Calu3 (cell line): Measurements from ENCODE around the gene SAMD4A. TPM values are rescaled to one million over a fixed set of nuclear protein-coding genes. Genes with fewer than 3 reads are reported as not detected.

ENCODE experiments used
- BruUV-seq: library from RNA; stranded (reverse); fragments of 400-500 nt; replicated peaks from 2 replicates; lab custom pipeline; 2021; lab: Mats Ljungman, UMichigan
- CTCF ChIA-PET: fragments of 300-600 bp; sonication (Branson Sonifier 250); formaldehyde crosslinking; loops from one replicate; lab custom pipeline; 2022; ENCODE audit warnings: antibody characterized with exemption; lab: Charles Lee
- DNase-seq: peaks from one replicate; pipeline ENCODE4 v3.0.0; 2022
- H3K27ac Mint-ChIP-seq: one replicate; pipeline ENCODE4 v1.8.0; 2022; ENCODE audit warnings: mixed read lengths; ENCODE audit not compliant: unreplicated experiment
- H3K27me3 Mint-ChIP-seq: one replicate; pipeline ENCODE4 v1.8.0; 2022; ENCODE audit warnings: mixed read lengths; ENCODE audit not compliant: unreplicated experiment
- H3K36me3 Mint-ChIP-seq: one replicate; pipeline ENCODE4 v1.8.0; 2022; ENCODE audit warnings: mild to moderate bottlenecking, moderate library complexity, mixed read lengths; ENCODE audit not compliant: insufficient read depth, unreplicated experiment
- H3K4me1 Mint-ChIP-seq: one replicate; pipeline ENCODE4 v1.8.0; 2022; ENCODE audit warnings: mild to moderate bottlenecking, low read depth, mixed read lengths; ENCODE audit not compliant: unreplicated experiment
- H3K4me3 Mint-ChIP-seq: one replicate; pipeline ENCODE4 v1.8.0; 2022; ENCODE audit warnings: mild to moderate bottlenecking, low read depth, moderate library complexity, mixed read lengths; ENCODE audit not compliant: unreplicated experiment
- H3K9me3 Mint-ChIP-seq: one replicate; pipeline ENCODE4 v1.8.0; 2022; ENCODE audit warnings: low read depth, mixed read lengths; ENCODE audit not compliant: unreplicated experiment
- intact Hi-C: fragments of 100-400 bp; cut with micrococcal nuclease; formaldehyde crosslinking; loops from one replicate; pipeline ENCODE4 v1.10.0; 2022; ENCODE audit not compliant: unreplicated experiment
- total RNA-seq: library from RNA; stranded (reverse); gene quantifications from 2 replicates; pipeline ENCODE4 v1.2.3, GENCODE V29; 2022
- TF ChIP-seq, protein P1 (sequence below): fragments of 200-600 bp; IDR thresholded peaks from one replicate; pipeline ENCODE4 v1.8.0; 2022; ENCODE audit warnings: antibody characterized with exemption; ENCODE audit not compliant: unreplicated experiment

The SAMD4A gene
- total RNA-seq, 1 experiment from 2014 or later = 14.4 TPM

DNA sequence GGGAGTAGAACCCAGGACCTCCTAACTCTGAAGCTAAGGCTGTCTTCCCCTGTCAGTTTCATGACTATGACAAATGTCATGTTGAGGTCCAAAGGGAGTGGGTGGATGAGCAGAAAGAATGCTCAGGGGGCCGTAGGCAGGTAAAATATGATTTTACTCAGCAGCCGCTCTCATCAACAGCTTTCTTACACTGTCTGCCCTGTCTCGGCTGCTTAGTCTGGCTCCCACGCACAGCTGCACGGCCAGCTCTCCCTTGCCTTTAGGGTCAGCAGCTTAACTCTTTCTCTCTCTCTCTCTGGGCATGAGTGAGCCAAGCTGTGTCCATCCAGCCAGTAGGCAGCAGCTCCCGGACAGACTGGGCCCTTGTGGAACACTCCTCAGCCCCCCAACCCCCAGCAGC lies 240.5 kb downstream of the SAMD4A start:
- no peak overlapping the region for H3K27ac Mint-ChIP-seq
- intact Hi-C loops = loop anchor here (5.0 kb wide), 1 partner anchor 95 kb away; the partner anchor contains the start of gene GCH1
- H3K9me3 Mint-ChIP-seq = no peaks in the 10 kb centered on the region
- TF ChIP-seq, protein P1, sequence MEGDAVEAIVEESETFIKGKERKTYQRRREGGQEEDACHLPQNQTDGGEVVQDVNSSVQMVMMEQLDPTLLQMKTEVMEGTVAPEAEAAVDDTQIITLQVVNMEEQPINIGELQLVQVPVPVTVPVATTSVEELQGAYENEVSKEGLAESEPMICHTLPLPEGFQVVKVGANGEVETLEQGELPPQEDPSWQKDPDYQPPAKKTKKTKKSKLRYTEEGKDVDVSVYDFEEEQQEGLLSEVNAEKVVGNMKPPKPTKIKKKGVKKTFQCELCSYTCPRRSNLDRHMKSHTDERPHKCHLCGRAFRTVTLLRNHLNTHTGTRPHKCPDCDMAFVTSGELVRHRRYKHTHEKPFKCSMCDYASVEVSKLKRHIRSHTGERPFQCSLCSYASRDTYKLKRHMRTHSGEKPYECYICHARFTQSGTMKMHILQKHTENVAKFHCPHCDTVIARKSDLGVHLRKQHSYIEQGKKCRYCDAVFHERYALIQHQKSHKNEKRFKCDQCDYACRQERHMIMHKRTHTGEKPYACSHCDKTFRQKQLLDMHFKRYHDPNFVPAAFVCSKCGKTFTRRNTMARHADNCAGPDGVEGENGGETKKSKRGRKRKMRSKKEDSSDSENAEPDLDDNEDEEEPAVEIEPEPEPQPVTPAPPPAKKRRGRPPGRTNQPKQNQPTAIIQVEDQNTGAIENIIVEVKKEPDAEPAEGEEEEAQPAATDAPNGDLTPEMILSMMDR = no peak
- no peak overlapping the region for H3K4me3 Mint-ChIP-seq
- H3K27me3 Mint-ChIP-seq = peaks cover 44% of the 10 kb centered on the region
- peaks cover 6% of the 10 kb centered on the region for H3K4me1 Mint-ChIP-seq
- H3K36me3 Mint-ChIP-seq = no peaks in the 10 kb centered on the region
- no peak for DNase-seq
- BruUV-seq = no TSS peak
- CTCF ChIA-PET = interaction anchor here (1.0 to 1.8 kb wide), 2 partner anchors 10 to 34 kb away, joined by 3 to 4 read pairs; no protein-coding TSS in a partner anchor

DNA sequence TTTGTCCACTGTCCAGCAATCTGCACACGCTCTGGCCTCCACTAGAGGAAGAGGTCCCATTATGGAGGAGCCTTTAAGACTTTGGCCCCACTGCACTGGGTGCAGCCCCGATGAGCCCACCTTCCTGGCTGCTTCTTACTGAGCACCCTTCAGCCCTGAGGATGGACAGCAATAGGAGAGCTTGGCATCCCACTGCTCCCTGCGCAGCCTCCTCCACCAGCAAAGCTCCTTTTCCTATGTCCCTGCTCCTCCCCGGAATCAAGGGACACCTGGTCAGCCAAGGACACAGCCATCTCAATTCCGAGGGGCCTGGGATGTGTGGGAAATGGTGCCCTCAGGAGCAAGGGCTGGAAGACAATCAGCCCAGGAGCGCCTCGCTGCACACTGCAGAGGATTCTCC lies 241.0 kb downstream of the SAMD4A start:
- BruUV-seq = no TSS peak
- intact Hi-C loops = loop anchor here (5.0 kb wide), 1 partner anchor 94 kb away; the partner anchor contains the start of gene GCH1

DNA sequence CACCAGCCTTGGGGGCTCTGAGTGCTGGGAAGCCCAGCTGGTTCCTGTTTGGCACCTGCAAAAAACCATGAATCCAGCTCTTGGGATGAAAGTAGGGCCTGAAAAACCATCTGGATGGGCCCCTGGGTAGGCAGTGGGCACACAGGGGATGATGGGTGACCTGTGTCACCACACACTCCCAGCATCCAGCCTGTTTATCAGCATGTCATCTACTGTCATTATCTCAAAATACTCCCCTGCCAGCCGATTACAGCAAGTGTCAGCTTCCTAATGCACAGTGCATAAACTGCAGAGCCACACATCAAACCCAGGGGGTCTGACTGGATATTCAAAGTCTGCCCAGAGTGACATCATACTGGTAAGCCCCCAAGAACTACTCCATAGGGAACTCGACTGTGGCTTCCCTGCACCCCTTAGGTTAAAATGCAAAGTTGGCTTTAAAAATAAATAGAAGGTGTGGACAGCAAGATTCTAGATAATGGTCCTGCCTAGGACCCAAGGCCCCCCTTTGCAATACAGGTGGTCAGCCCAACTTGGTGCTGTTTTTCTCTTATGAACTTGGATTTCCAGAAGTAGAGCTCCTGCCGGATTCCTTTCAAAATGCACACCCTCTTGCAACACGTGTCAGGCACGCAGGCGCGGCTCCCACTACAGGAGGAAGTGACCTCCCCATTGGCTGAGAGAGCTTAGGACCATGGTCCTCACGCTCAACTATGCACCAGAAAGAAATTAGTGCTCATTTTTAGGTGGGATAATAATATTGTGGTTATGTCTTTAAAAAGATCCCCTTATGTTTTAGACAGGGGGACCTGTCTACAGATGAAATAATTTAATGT lies 241.6 kb downstream of the SAMD4A start:
- Mint-ChIP-seq H3K36me3 (no peaks in the 10 kb centered on the region), H3K9me3 (no peaks in the 10 kb centered on the region), H3K4me3 (no peak overlapping the region), H3K27ac (no peak overlapping the region), H3K27me3 (peaks cover 50% of the 10 kb centered on the region), H3K4me1 (peaks cover 6% of the 10 kb centered on the region)
- DNase-seq = no peak
- intact Hi-C loops = loop anchor here (5.0 kb wide), 1 partner anchor 94 kb away; the partner anchor contains the start of gene GCH1
- CTCF ChIA-PET = interaction anchor here (0.6 to 1.0 kb wide), 2 partner anchors 35 to 260 kb away, joined by 3 to 4 read pairs; no protein-coding TSS in a partner anchor
- TF ChIP-seq, protein P1 = no peak
- BruUV-seq = no TSS peak

More for the DNA sequence above, 241.0 kb downstream of the SAMD4A start:
- no peak for DNase-seq
- Mint-ChIP-seq H3K36me3 (no peaks in the 10 kb centered on the region), H3K27ac (no peak overlapping the region), H3K4me3 (no peak overlapping the region), H3K4me1 (peaks cover 6% of the 10 kb centered on the region), H3K9me3 (no peaks in the 10 kb centered on the region), H3K27me3 (peaks cover 46% of the 10 kb centered on the region)
- TF ChIP-seq, protein P1 = no peak
- CTCF ChIA-PET = interaction anchor here (1.0 kb wide), 1 partner anchor 34 kb away, joined by 3 read pairs; no protein-coding TSS in a partner anchor

DNA sequence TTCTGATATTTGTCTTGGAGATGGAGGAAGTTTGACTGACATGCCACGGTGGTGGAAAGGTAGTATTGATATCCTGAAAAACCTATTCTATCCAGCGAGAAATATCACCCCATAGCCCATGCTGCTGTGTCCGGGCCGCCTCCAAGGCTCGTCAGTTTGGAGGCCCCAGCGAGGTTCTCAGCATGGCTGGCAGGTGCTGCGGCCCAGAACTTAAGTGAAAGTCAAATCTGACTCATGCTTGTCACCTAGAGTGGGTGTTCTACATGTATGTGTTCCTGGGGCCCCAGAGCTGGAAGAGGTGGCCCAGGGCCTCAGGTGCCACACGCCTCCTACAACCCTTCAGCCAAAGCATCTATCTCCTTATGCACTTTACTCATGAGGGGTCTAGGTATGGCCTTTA lies 242.8 kb downstream of the SAMD4A start:
- DNase-seq = no peak
- no peaks in the 10 kb centered on the region for H3K36me3 Mint-ChIP-seq
- H3K27ac Mint-ChIP-seq = no peak overlapping the region
- H3K4me1 Mint-ChIP-seq = peaks cover 10% of the 10 kb centered on the region
- H3K27me3 Mint-ChIP-seq = peaks cover 37% of the 10 kb centered on the region
- intact Hi-C loops = loop anchor here (5.0 kb wide), 1 partner anchor 93 kb away; the partner anchor contains the start of gene GCH1
- CTCF ChIA-PET = no interaction called here
- H3K9me3 Mint-ChIP-seq = no peaks in the 10 kb centered on the region
- TF ChIP-seq, protein P1 = no peak
- H3K4me3 Mint-ChIP-seq = no peak overlapping the region
- no TSS peak for BruUV-seq
